Uterus (tissue), 2 donors: ENCODE results near the gene FETUB.

Experiments
- POLR2A ChIP-seq, 2 donors: fragments of 450-650 bp; IDR thresholded peaks; one replicate each; pipeline ENCODE4 v1.6.1; 2016; ENCODE audit warnings: antibody characterized with exemption in 2 of 2, mild to moderate bottlenecking in 1 of 2, moderate library complexity in 1 of 2
- TF ChIP-seq, protein P1 (sequence below), 4 experiments: fragments of 200-600 bp in 2 of 4; fragments of 450-650 bp in 2 of 4; sonication (generic) in 2 of 4; IDR thresholded peaks; one replicate each; pipeline ENCODE4 v1.5.1; 2016 to 2019; ENCODE audit warnings: antibody characterized with exemption in 4 of 4, mild to moderate bottlenecking in 2 of 4, moderate library complexity in 1 of 4

- TF ChIP-seq, protein P1, sequence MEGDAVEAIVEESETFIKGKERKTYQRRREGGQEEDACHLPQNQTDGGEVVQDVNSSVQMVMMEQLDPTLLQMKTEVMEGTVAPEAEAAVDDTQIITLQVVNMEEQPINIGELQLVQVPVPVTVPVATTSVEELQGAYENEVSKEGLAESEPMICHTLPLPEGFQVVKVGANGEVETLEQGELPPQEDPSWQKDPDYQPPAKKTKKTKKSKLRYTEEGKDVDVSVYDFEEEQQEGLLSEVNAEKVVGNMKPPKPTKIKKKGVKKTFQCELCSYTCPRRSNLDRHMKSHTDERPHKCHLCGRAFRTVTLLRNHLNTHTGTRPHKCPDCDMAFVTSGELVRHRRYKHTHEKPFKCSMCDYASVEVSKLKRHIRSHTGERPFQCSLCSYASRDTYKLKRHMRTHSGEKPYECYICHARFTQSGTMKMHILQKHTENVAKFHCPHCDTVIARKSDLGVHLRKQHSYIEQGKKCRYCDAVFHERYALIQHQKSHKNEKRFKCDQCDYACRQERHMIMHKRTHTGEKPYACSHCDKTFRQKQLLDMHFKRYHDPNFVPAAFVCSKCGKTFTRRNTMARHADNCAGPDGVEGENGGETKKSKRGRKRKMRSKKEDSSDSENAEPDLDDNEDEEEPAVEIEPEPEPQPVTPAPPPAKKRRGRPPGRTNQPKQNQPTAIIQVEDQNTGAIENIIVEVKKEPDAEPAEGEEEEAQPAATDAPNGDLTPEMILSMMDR (IDR thresholded peaks at IDR 0.05), result no peak
- TF ChIP-seq POLR2A (IDR thresholded peaks at IDR 0.05), result no peak
Measured at GRCh38 chr3:186671051-186671450, 30.9 kb downstream of the FETUB start.
